Fibroblast of lung (primary cell): Measurements from ENCODE around the gene GALNT2. TPM values are rescaled to one million over a fixed set of nuclear protein-coding genes. Genes with fewer than 3 reads are reported as not detected.
A peak's percentile ranks its signal among the peaks of the same experiment; 100 is the strongest.

Experiments
- DNase-seq, 2 donors: peaks; one replicate each; pipeline versions ENCODE4 v3.0.0 to v3.0.0-alpha.2; 2010; ENCODE audit warnings: low read depth in 2 of 2
- H2AFZ ChIP-seq: 2 replicates; pipeline ENCODE4 v1.5.1; 2012; ENCODE audit warnings: low read length, control low read depth, inconsistent platforms
- H3K27ac ChIP-seq: 2 replicates; pipeline ENCODE4 v1.5.1; 2011; ENCODE audit warnings: low read length, control low read depth; ENCODE audit not compliant: insufficient read depth
- H3K27me3 ChIP-seq: 2 replicates; pipeline ENCODE4 v1.5.1; 2011; ENCODE audit warnings: mild to moderate bottlenecking, low read length; ENCODE audit not compliant: control insufficient read depth, insufficient read depth
- H3K36me3 ChIP-seq: 2 replicates; pipeline ENCODE4 v1.5.1; 2011; ENCODE audit warnings: low read length; ENCODE audit not compliant: control insufficient read depth, insufficient read depth
- H3K4me1 ChIP-seq: 2 replicates; pipeline ENCODE4 v1.5.1; 2011; ENCODE audit warnings: low read length; ENCODE audit not compliant: control insufficient read depth, insufficient read depth; ENCODE audit errors: extremely low read depth
- H3K4me2 ChIP-seq: 2 replicates; pipeline ENCODE4 v1.5.1; 2011; ENCODE audit warnings: low read length, control low read depth; ENCODE audit not compliant: insufficient read depth; ENCODE audit errors: extremely low read depth
- H3K4me3 ChIP-seq, 4 experiments: fragments of 200-600 bp in 1 of 4; sonication (generic) in 1 of 4; replicated peaks in 1 of 4; 2 replicates each; pipeline ENCODE4 v1.5.1; 2011 to 2016; ENCODE audit warnings: low read length in 4 of 4, low read depth in 3 of 4, mild to moderate bottlenecking in 3 of 4, control low read depth in 2 of 4, inconsistent platforms in 1 of 4, mixed read lengths in 1 of 4; ENCODE audit not compliant: insufficient read depth in 1 of 4; ENCODE audit errors: control extremely low read depth in 1 of 4
- H3K79me2 ChIP-seq: 2 replicates; pipeline ENCODE4 v1.5.1; 2012; ENCODE audit warnings: mild to moderate bottlenecking, low read length, inconsistent platforms; ENCODE audit not compliant: control insufficient read depth, insufficient read depth
- H3K9ac ChIP-seq: 2 replicates; pipeline ENCODE4 v1.5.1; 2011; ENCODE audit warnings: mild to moderate bottlenecking, low read length, control low read depth; ENCODE audit not compliant: insufficient read depth
- H3K9me3 ChIP-seq: 2 replicates; pipeline ENCODE4 v1.5.1; 2012; ENCODE audit warnings: low read depth, low read length; ENCODE audit not compliant: control insufficient read depth, insufficient read depth
- H4K20me1 ChIP-seq: 2 replicates; pipeline ENCODE4 v1.5.1; 2011; ENCODE audit warnings: low read length; ENCODE audit not compliant: control insufficient read depth, insufficient read depth; ENCODE audit errors: extremely low read depth
- CTCF ChIP-seq, 2 donors: IDR thresholded peaks in 1 of 2; conservative IDR thresholded peaks in 1 of 2; 1 replicate in 1 of 2; 2 replicates in 1 of 2; pipeline ENCODE4 v1.5.1; 2011 to 2012; ENCODE audit warnings: low read length in 2 of 2, control low read depth in 1 of 2, inconsistent platforms in 1 of 2, low read depth in 1 of 2, mild to moderate bottlenecking in 1 of 2
- EZH2 ChIP-seq: IDR thresholded peaks from 2 replicates; pipeline ENCODE4 v1.5.1; 2012; ENCODE audit warnings: low read length, control low read depth, mild to moderate bottlenecking; ENCODE audit errors: missing control alignments
- polyA plus RNA-seq, 2 donors: library from polyadenylated mRNA; depleted of rRNA in 1 of 2; stranded (reverse) in 1 of 2; unstranded in 1 of 2; fragments of >200 nt; gene quantifications; 2 replicates each; pipeline ENCODE4 v1.2.1, GENCODE V29; 2011 to 2012; ENCODE audit warnings: missing spikeins in 1 of 2
- total RNA-seq: library from RNA; depleted of rRNA; stranded (reverse); fragments of >200 nt; gene quantifications from 2 replicates; pipeline ENCODE4 v1.2.1, GENCODE V29; 2014

Gene GALNT2
- total and polyA plus RNA-seq, 2 donors (not counting 1 experiment from before 2014, with no cell fraction given), result 106 to 115 TPM

- Histone ChIP-seq H3K9ac (no peak overlapping the region), H3K4me1 (no peaks in the 10 kb centered on the region), H3K4me2 (no peak overlapping the region), H3K79me2 (no peaks in the 10 kb centered on the region), H3K36me3 (no peaks in the 10 kb centered on the region), H3K27ac (no peak overlapping the region), H3K27me3 (no peaks in the 10 kb centered on the region), H3K4me3 (no peak overlapping the region), H2AFZ (no peak overlapping the region), H3K9me3 (no peaks in the 10 kb centered on the region), H4K20me1 (no peaks in the 10 kb centered on the region)
- TF ChIP-seq EZH2 (no peak), CTCF (conservative IDR thresholded peaks at IDR 0.05 in 1 of 2, IDR thresholded peaks at IDR 0.05 in 1 of 2; ENCODE audit: low read depth in 1 of 2, low read length in 2 of 2) (no peak)
- no peak for DNase-seq
Measured at GRCh38 chr1:230322967-230323547, 256.0 kb downstream of the GALNT2 start.

GRCh38 chr1:230323686-230324085 is 256.6 kb downstream of the GALNT2 start:
- no peak for DNase-seq
- Histone ChIP-seq H3K27me3 (no peaks in the 10 kb centered on the region), H3K4me3 (no peak overlapping the region), H3K4me2 (no peak overlapping the region), H4K20me1 (no peaks in the 10 kb centered on the region), H3K36me3 (no peaks in the 10 kb centered on the region), H3K9me3 (no peaks in the 10 kb centered on the region), H3K9ac (no peak overlapping the region), H3K79me2 (no peaks in the 10 kb centered on the region), H3K27ac (no peak overlapping the region), H2AFZ (no peak overlapping the region), H3K4me1 (no peaks in the 10 kb centered on the region)
- no peak for TF ChIP-seq EZH2

- TF ChIP-seq CTCF (conservative IDR thresholded peaks at IDR 0.05 in 1 of 2, IDR thresholded peaks at IDR 0.05 in 1 of 2; ENCODE audit: low read depth in 1 of 2, low read length in 2 of 2), result no peak
- TF ChIP-seq EZH2, result no peak
- H3K4me2 ChIP-seq, result no peak overlapping the region
- H3K9me3 ChIP-seq, result no peaks in the 10 kb centered on the region
Measured at GRCh38 chr1:230326971-230327891, 260.2 kb downstream of the GALNT2 start.

More at GRCh38 chr1:230326971-230327891, 260.2 kb downstream of the GALNT2 start:
- H3K4me1 ChIP-seq, result no peaks in the 10 kb centered on the region
- no peak overlapping the region for H3K4me3 ChIP-seq
- DNase-seq, result peak in 1 of 2 donors; percentile 23
- no peak overlapping the region for H3K27ac ChIP-seq
- no peaks in the 10 kb centered on the region for H3K27me3 ChIP-seq
- H4K20me1 ChIP-seq, result no peaks in the 10 kb centered on the region
- no peak overlapping the region for H2AFZ ChIP-seq
- H3K36me3 ChIP-seq, result no peaks in the 10 kb centered on the region
- H3K79me2 ChIP-seq, result no peaks in the 10 kb centered on the region
- H3K9ac ChIP-seq, result no peak overlapping the region
